SU-DHL-6 (cell line): ENCODE measurements around the gene NPC1.

ENCODE experiments used
- EZH2phosphoT487 ChIP-seq: fragments of 200-600 bp; sonication (generic), shearing (Covaris generic); conservative IDR thresholded peaks from 2 replicates; pipeline ENCODE4 v1.6.1; 2018; ENCODE audit warnings: mild to moderate bottlenecking, antibody characterized with exemption, low read length, moderate library complexity, mixed read lengths
- TF ChIP-seq, protein P1 (sequence below): fragments of 200-600 bp; sonication (generic); IDR thresholded peaks from one replicate; pipeline ENCODE4 v1.5.1; 2017; ENCODE audit warnings: antibody characterized with exemption, mild to moderate bottlenecking, low read length, moderate library complexity; ENCODE audit not compliant: insufficient read depth, poor library complexity, severe bottlenecking

DNA sequence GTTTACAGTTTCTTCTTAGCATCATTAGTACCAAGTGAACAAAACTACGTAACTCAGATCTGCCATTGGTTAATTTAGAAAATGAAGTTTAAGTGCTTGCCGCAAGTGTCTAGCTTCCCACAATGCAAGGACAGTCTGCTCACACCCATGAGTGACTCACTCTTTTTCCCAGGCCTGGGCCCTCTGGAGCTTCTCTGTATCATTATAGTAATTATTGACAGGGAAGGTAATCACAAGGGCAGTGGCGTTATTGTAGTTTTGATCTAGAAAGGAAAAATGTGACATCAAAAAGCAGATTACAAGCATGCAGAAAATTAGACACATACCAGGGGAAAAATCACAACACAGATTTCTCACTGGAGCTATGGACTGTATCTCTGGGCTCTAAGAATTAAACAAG is 38.5 kb downstream of the NPC1 start:
- TF ChIP-seq, protein P1, sequence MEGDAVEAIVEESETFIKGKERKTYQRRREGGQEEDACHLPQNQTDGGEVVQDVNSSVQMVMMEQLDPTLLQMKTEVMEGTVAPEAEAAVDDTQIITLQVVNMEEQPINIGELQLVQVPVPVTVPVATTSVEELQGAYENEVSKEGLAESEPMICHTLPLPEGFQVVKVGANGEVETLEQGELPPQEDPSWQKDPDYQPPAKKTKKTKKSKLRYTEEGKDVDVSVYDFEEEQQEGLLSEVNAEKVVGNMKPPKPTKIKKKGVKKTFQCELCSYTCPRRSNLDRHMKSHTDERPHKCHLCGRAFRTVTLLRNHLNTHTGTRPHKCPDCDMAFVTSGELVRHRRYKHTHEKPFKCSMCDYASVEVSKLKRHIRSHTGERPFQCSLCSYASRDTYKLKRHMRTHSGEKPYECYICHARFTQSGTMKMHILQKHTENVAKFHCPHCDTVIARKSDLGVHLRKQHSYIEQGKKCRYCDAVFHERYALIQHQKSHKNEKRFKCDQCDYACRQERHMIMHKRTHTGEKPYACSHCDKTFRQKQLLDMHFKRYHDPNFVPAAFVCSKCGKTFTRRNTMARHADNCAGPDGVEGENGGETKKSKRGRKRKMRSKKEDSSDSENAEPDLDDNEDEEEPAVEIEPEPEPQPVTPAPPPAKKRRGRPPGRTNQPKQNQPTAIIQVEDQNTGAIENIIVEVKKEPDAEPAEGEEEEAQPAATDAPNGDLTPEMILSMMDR: no peak
- no peak for TF ChIP-seq EZH2phosphoT487
